HepG2 (cell line): ENCODE results near the gene ADAM15. TPM values are rescaled to one million over a fixed set of nuclear protein-coding genes. Genes with fewer than 3 reads are reported as not detected.

Source experiments
- ARNTL ChIP-seq: sonication (generic); formaldehyde crosslinking; IDR thresholded peaks from 2 replicates; pipeline ENCODE4 v1.4.0; 2020; ENCODE audit warnings: mild to moderate bottlenecking, missing genetic modification reagents
- ATF7-NPFF ChIP-seq: sonication (generic); formaldehyde crosslinking; IDR thresholded peaks from 2 replicates; pipeline ENCODE4 v1.8.1; 2023; ENCODE audit warnings: mild to moderate bottlenecking, low read depth, missing genetic modification reagents, moderate library complexity
- BRD4 ChIP-seq: sonication (generic); formaldehyde crosslinking; IDR thresholded peaks from 2 replicates; pipeline ENCODE4 v1.4.0; 2020; ENCODE audit warnings: missing genetic modification reagents
- FOXO1 ChIP-seq: sonication (generic); formaldehyde crosslinking; IDR thresholded peaks from 2 replicates; pipeline ENCODE4 v1.4.0; 2020; ENCODE audit warnings: missing genetic modification reagents
- GATAD2A ChIP-seq: IDR thresholded peaks from 2 replicates; pipeline ENCODE4 v1.6.1; 2016
- HCFC1 ChIP-seq: fragments of 150-350 bp; IDR thresholded peaks from 2 replicates; pipeline ENCODE4 v1.6.1; 2014; ENCODE audit warnings: low read depth, low read length
- HNRNPL ChIP-seq: fragments of 200-400 bp; formaldehyde crosslinking; IDR thresholded peaks from 2 replicates; pipeline ENCODE4 v1.6.1; 2017; ENCODE audit warnings: mild to moderate bottlenecking, low read depth, low read length
- ISL2 ChIP-seq: sonication (generic); formaldehyde crosslinking; IDR thresholded peaks from 2 replicates; pipeline ENCODE4 v1.5.0; 2020; ENCODE audit warnings: missing genetic modification reagents
- KMT2A ChIP-seq: sonication (generic); formaldehyde crosslinking; IDR thresholded peaks from 2 replicates; pipeline ENCODE4 v1.4.0; 2020; ENCODE audit warnings: missing genetic modification reagents
- LCORL ChIP-seq, 2 experiments: fragments of 450-650 bp in 1 of 2; sonication (generic) in 1 of 2; formaldehyde crosslinking in 1 of 2; IDR thresholded peaks; 2 replicates each; pipeline versions ENCODE4 v1.5.0 to v1.6.1; 2017 to 2020; ENCODE audit warnings: antibody characterized with exemption in 1 of 2, missing genetic modification reagents in 1 of 2
- MED13 ChIP-seq: sonication (generic); formaldehyde crosslinking; IDR thresholded peaks from 2 replicates; pipeline ENCODE4 v1.5.0; 2020; ENCODE audit warnings: missing genetic modification reagents
- MEIS1 ChIP-seq: sonication (generic); formaldehyde crosslinking; IDR thresholded peaks from 2 replicates; pipeline ENCODE4 v1.9.0; 2021; ENCODE audit warnings: mild to moderate bottlenecking, missing genetic modification reagents, moderate library complexity, borderline replicate concordance
- NONO ChIP-seq, 2 experiments: fragments of 450-650 bp in 1 of 2; sonication (generic) in 1 of 2; formaldehyde crosslinking in 1 of 2; IDR thresholded peaks in 1 of 2; conservative IDR thresholded peaks in 1 of 2; 2 replicates each; pipeline versions ENCODE4 v1.6.1 to v1.8.0; 2017 to 2022; ENCODE audit warnings: mild to moderate bottlenecking in 1 of 2, missing genetic modification reagents in 1 of 2, moderate library complexity in 1 of 2
- NRL ChIP-seq: sonication (generic); formaldehyde crosslinking; IDR thresholded peaks from 2 replicates; pipeline ENCODE4 v1.5.0; 2020; ENCODE audit warnings: missing genetic modification reagents, mild to moderate bottlenecking, moderate library complexity, borderline replicate concordance
- PAX8 ChIP-seq: sonication (generic); formaldehyde crosslinking; IDR thresholded peaks from 2 replicates; pipeline ENCODE4 v1.8.0; 2022; ENCODE audit warnings: mild to moderate bottlenecking, missing genetic modification reagents, borderline replicate concordance
- POLR2G ChIP-seq: fragments of 200-400 bp; formaldehyde crosslinking; IDR thresholded peaks from 2 replicates; pipeline ENCODE4 v1.6.1; 2018; ENCODE audit warnings: mild to moderate bottlenecking, low read depth, low read length, moderate library complexity
- SRF ChIP-seq: IDR thresholded peaks from 2 replicates; pipeline ENCODE4 v1.6.1; 2011; ENCODE audit warnings: mild to moderate bottlenecking, low read depth, low read length, moderate library complexity
- YY1 ChIP-seq: IDR thresholded peaks from 2 replicates; pipeline ENCODE4 v1.6.1; 2011; ENCODE audit warnings: low read length, low read depth, moderate library complexity, mild to moderate bottlenecking; ENCODE audit not compliant: insufficient read depth, insufficient replicate concordance
- ZMAT3 ChIP-seq: sonication (generic); formaldehyde crosslinking; conservative IDR thresholded peaks from 2 replicates; pipeline ENCODE4 v1.7.0; 2021; ENCODE audit warnings: missing genetic modification reagents
- ZNF354B ChIP-seq: sonication (generic); formaldehyde crosslinking; IDR thresholded peaks from 2 replicates; pipeline ENCODE4 v1.8.0; 2022; ENCODE audit warnings: mild to moderate bottlenecking, missing genetic modification reagents
- ZNF431 ChIP-seq: sonication (generic); formaldehyde crosslinking; IDR thresholded peaks from 2 replicates; pipeline ENCODE4 v1.9.0; 2022; ENCODE audit warnings: missing genetic modification reagents, low read depth, mild to moderate bottlenecking, borderline replicate concordance
- ZNF780A ChIP-seq: sonication (generic); formaldehyde crosslinking; IDR thresholded peaks from 2 replicates; pipeline ENCODE4 v1.8.0; 2022; ENCODE audit warnings: mild to moderate bottlenecking, missing genetic modification reagents, moderate library complexity
- polyA plus RNA-seq, 8 experiments: library from polyadenylated mRNA; depleted of rRNA in 3 of 8; stranded (reverse) in 7 of 8; unstranded in 1 of 8; fragments of >200 nt; fragmentation: Illumina TruSeq in 4 of 8; extraction: Trizol in 4 of 8; gene quantifications; 2 replicates each; pipeline versions ENCODE4 v1.2.1 to v1.2.3, GENCODE V29; 2011 to 2016; ENCODE audit warnings: low read depth in 4 of 8, missing spikeins in 1 of 8, mixed read lengths in 1 of 8; ENCODE audit not compliant: insufficient read depth in 1 of 8
- total RNA-seq, 5 experiments: library from RNA; depleted of rRNA; stranded (reverse); fragments of >200 nt; fragmentation: Illumina TruSeq; extraction: Trizol; gene quantifications; 2 replicates each; pipeline ENCODE4 v1.2.3, GENCODE V29; 2016; ENCODE audit warnings: low read depth in 1 of 5
- TF ChIP-seq, protein P1 (sequence below): sonication (generic); formaldehyde crosslinking; IDR thresholded peaks from 2 replicates; pipeline ENCODE4 v1.9.0; 2021; ENCODE audit warnings: mild to moderate bottlenecking, missing genetic modification reagents
- TF ChIP-seq, protein P2 (sequence below): IDR thresholded peaks from 2 replicates; pipeline ENCODE4 v1.6.1; 2012; ENCODE audit warnings: inconsistent platforms

Gene ADAM15
- total and polyA plus RNA-seq, 2 of the 13 experiments (the other 11 are each of a cell fraction or from before 2014, with no cell fraction given): 17.9 to 25.6 TPM

DNA sequence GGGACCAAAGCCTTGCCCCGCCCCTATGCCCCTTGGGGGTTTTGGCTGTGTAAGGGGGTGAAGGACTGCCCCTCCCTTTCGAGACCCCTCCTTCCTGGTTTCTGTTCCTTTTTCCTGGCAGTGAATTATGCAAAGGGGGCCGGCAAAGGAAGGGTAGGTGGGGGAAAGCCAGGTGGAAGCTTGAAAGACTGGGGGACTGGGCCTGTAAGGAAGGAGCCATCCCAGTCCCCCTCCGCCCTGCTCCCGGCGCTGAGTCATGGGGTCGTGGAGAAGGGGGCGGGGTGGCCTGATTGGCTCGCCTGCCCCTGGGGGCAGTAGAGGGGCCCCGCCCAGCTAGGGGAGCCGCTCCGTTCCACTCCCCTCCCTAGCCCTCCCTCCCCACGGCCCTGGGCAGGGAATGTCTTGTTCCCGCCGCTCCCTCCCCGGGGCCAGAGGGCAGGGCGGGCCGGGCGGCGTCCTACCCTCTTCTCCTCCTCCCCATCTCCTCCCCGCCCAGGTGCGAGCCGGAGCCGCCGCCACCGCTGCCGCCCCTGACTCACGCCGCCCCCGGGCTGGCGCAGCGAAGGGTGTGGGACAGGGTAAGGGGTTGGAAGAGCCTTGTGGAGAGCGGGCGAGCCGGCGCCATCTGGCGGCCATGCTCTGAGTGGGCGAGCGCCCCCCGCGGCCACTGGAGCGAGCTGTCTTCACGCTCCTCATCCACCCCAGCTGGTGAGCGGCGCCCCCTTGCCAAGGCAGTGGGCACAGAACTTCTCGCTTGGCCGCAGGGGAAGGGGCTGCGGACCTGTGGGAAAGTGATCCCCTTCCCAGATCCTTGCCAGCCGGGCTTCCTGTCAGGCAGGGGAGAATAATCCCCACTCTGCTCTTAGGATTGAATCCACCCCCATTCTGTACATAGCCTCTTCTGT is 33.8 kb upstream of the ADAM15 start (continued):
- TF ChIP-seq, protein P1, sequence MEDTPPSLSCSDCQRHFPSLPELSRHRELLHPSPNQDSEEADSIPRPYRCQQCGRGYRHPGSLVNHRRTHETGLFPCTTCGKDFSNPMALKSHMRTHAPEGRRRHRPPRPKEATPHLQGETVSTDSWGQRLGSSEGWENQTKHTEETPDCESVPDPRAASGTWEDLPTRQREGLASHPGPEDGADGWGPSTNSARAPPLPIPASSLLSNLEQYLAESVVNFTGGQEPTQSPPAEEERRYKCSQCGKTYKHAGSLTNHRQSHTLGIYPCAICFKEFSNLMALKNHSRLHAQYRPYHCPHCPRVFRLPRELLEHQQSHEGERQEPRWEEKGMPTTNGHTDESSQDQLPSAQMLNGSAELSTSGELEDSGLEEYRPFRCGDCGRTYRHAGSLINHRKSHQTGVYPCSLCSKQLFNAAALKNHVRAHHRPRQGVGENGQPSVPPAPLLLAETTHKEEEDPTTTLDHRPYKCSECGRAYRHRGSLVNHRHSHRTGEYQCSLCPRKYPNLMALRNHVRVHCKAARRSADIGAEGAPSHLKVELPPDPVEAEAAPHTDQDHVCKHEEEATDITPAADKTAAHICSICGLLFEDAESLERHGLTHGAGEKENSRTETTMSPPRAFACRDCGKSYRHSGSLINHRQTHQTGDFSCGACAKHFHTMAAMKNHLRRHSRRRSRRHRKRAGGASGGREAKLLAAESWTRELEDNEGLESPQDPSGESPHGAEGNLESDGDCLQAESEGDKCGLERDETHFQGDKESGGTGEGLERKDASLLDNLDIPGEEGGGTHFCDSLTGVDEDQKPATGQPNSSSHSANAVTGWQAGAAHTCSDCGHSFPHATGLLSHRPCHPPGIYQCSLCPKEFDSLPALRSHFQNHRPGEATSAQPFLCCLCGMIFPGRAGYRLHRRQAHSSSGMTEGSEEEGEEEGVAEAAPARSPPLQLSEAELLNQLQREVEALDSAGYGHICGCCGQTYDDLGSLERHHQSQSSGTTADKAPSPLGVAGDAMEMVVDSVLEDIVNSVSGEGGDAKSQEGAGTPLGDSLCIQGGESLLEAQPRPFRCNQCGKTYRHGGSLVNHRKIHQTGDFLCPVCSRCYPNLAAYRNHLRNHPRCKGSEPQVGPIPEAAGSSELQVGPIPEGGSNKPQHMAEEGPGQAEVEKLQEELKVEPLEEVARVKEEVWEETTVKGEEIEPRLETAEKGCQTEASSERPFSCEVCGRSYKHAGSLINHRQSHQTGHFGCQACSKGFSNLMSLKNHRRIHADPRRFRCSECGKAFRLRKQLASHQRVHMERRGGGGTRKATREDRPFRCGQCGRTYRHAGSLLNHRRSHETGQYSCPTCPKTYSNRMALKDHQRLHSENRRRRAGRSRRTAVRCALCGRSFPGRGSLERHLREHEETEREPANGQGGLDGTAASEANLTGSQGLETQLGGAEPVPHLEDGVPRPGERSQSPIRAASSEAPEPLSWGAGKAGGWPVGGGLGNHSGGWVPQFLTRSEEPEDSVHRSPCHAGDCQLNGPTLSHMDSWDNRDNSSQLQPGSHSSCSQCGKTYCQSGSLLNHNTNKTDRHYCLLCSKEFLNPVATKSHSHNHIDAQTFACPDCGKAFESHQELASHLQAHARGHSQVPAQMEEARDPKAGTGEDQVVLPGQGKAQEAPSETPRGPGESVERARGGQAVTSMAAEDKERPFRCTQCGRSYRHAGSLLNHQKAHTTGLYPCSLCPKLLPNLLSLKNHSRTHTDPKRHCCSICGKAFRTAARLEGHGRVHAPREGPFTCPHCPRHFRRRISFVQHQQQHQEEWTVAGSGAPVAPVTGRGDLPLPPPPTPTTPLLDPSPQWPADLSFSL (CRISPR knock-in tag): peak; percentile 41; the same call in 1 of the 2 replicates
- TF ChIP-seq LCORL (IDR thresholded peaks at IDR 0.05): no peak
- peak; percentile 93 for TF ChIP-seq LCORL (CRISPR knock-in tag; IDR thresholded peaks at IDR 0.05)
- TF ChIP-seq PAX8 (CRISPR knock-in tag): no peak
- peak; percentile 81 for TF ChIP-seq KMT2A (CRISPR knock-in tag)
- peak; percentile 34; the same call in 1 of the 2 replicates for TF ChIP-seq ARNTL
- peak; percentile 87 for TF ChIP-seq BRD4 (CRISPR knock-in tag)
- peak; percentile 52; the same call in 1 of the 2 replicates for TF ChIP-seq NRL (CRISPR knock-in tag)
- no peak for TF ChIP-seq ZNF780A (CRISPR knock-in tag)
- TF ChIP-seq POLR2G: peak; percentile 58
- peak; percentile 66; the same call in 1 of the 2 replicates for TF ChIP-seq ISL2 (CRISPR knock-in tag)
- TF ChIP-seq ZNF431 (CRISPR knock-in tag): peak; percentile 69; the same call in 1 of the 2 replicates
- TF ChIP-seq ZNF354B (CRISPR knock-in tag): no peak
- peak; percentile 98 for TF ChIP-seq ATF7-NPFF (CRISPR knock-in tag)
- peak; percentile 82 for TF ChIP-seq GATAD2A (CRISPR knock-in tag)
- TF ChIP-seq, protein P2, sequence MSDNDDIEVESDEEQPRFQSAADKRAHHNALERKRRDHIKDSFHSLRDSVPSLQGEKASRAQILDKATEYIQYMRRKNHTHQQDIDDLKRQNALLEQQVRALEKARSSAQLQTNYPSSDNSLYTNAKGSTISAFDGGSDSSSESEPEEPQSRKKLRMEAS: peak; percentile 79
- no peak for TF ChIP-seq SRF
- no peak; the same call in 1 of the 2 replicates for TF ChIP-seq MEIS1 (CRISPR knock-in tag)
- peak; percentile 68; the same call in 1 of the 2 replicates for TF ChIP-seq MED13 (CRISPR knock-in tag)
- TF ChIP-seq YY1: peak; percentile 81
- peak; percentile 8; the same call in 1 of the 2 replicates for TF ChIP-seq HCFC1
- peak; percentile 73 for TF ChIP-seq FOXO1 (CRISPR knock-in tag)
- peak; percentile 84; the same call in 1 of the 2 replicates for TF ChIP-seq ZMAT3
- TF ChIP-seq HNRNPL: peak; percentile 99
- no peak for TF ChIP-seq NONO (IDR thresholded peaks at IDR 0.05)
- TF ChIP-seq NONO (CRISPR knock-in tag; conservative IDR thresholded peaks at IDR 0.05): peak; percentile 97
